ENCODE data around the gene SDK1. TPM values are rescaled to one million over a fixed set of nuclear protein-coding genes. Genes with fewer than 3 reads are reported as not detected.

SDK1 gene
- total RNA-seq, 1 donor, result 0.36 TPM

DNA sequence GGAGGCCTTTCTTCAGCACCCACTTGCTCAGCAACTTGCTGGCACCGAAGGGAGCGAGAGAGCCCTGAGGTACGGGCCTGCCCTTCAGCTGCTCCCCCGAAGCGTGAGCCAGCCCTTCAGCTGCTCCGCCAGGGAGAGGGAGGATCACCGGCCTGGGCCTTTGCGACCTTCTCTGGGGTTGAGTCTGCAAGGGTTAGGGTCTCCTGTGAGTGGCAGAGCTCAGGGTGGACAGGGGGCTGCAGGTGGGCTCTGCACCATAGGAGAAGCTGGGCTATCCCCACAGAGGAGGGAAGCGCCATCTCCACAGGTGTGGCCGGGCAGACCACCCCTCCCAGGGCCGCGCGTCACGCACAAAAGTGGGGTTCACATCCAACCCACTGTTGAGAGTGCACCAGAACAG lies 890.5 kb downstream of the SDK1 start:
- no peak overlapping the region for H2AFZ ChIP-seq (ENCODE audit: low read length)
- H3K27me3 ChIP-seq (ENCODE audit: insufficient read depth, low read length), result no peaks in the 10 kb centered on the region
- no peaks in the 10 kb centered on the region for H3K36me3 ChIP-seq (ENCODE audit: insufficient read depth, low read length)
- no peaks in the 10 kb centered on the region for H3K9me3 ChIP-seq (ENCODE audit: low read depth, low read length)
- no peak overlapping the region for H3K4me2 ChIP-seq (ENCODE audit: insufficient read depth, low read length)
- H3K79me2 ChIP-seq (ENCODE audit: insufficient read depth, low read length), result no peaks in the 10 kb centered on the region
- TF ChIP-seq, protein P1, sequence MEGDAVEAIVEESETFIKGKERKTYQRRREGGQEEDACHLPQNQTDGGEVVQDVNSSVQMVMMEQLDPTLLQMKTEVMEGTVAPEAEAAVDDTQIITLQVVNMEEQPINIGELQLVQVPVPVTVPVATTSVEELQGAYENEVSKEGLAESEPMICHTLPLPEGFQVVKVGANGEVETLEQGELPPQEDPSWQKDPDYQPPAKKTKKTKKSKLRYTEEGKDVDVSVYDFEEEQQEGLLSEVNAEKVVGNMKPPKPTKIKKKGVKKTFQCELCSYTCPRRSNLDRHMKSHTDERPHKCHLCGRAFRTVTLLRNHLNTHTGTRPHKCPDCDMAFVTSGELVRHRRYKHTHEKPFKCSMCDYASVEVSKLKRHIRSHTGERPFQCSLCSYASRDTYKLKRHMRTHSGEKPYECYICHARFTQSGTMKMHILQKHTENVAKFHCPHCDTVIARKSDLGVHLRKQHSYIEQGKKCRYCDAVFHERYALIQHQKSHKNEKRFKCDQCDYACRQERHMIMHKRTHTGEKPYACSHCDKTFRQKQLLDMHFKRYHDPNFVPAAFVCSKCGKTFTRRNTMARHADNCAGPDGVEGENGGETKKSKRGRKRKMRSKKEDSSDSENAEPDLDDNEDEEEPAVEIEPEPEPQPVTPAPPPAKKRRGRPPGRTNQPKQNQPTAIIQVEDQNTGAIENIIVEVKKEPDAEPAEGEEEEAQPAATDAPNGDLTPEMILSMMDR (IDR thresholded peaks at IDR 0.05; ENCODE audit: extremely low read depth, low read depth, low read length), result no peak
- H4K20me1 ChIP-seq (ENCODE audit: insufficient read depth, low read length), result no peaks in the 10 kb centered on the region
- DNase-seq (ENCODE audit: insufficient read length, low spot score, missing footprints), result no peak
- H3K27ac ChIP-seq (ENCODE audit: low read depth, low read length), result no peak overlapping the region
- H3K4me3 ChIP-seq (ENCODE audit: insufficient read depth, low read length), result no peak overlapping the region
- no peaks in the 10 kb centered on the region for H3K4me1 ChIP-seq (ENCODE audit: insufficient read depth, low read length)

DNA sequence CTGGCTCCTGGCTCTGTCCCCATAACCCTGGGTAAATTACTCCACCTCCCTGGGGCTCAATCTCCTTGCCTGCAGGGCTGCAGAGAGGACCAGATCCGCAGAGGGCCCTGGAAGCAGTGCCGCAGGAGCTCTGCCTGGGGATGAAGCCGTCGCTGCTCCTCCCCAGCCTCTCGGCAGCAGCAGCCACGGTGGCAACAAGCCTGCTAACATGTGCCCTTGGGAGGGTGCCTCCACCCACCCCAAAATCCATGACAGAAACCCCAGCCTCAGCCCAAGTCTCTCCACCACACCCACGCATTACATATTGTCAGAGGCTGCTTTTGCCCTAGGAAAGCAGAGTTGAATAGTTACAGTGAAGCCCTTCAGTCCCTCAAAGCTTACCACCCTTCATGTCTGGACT lies 894.6 kb downstream of the SDK1 start:
- DNase-seq (ENCODE audit: insufficient read length, low spot score, missing footprints), result no peak
- H3K9me3 ChIP-seq (ENCODE audit: low read depth, low read length), result no peaks in the 10 kb centered on the region
- TF ChIP-seq, protein P1 (IDR thresholded peaks at IDR 0.05; ENCODE audit: extremely low read depth, low read depth, low read length), result no peak
- H4K20me1 ChIP-seq (ENCODE audit: insufficient read depth, low read length), result no peaks in the 10 kb centered on the region
- H3K4me2 ChIP-seq (ENCODE audit: insufficient read depth, low read length), result no peak overlapping the region
- no peaks in the 10 kb centered on the region for H3K27me3 ChIP-seq (ENCODE audit: insufficient read depth, low read length)
- no peak overlapping the region for H3K4me3 ChIP-seq (ENCODE audit: insufficient read depth, low read length)
- no peak overlapping the region for H3K27ac ChIP-seq (ENCODE audit: low read depth, low read length)
- no peaks in the 10 kb centered on the region for H3K36me3 ChIP-seq (ENCODE audit: insufficient read depth, low read length)
- H2AFZ ChIP-seq (ENCODE audit: low read length), result no peak overlapping the region
- H3K4me1 ChIP-seq (ENCODE audit: insufficient read depth, low read length), result no peaks in the 10 kb centered on the region
- no peaks in the 10 kb centered on the region for H3K79me2 ChIP-seq (ENCODE audit: insufficient read depth, low read length)

DNA sequence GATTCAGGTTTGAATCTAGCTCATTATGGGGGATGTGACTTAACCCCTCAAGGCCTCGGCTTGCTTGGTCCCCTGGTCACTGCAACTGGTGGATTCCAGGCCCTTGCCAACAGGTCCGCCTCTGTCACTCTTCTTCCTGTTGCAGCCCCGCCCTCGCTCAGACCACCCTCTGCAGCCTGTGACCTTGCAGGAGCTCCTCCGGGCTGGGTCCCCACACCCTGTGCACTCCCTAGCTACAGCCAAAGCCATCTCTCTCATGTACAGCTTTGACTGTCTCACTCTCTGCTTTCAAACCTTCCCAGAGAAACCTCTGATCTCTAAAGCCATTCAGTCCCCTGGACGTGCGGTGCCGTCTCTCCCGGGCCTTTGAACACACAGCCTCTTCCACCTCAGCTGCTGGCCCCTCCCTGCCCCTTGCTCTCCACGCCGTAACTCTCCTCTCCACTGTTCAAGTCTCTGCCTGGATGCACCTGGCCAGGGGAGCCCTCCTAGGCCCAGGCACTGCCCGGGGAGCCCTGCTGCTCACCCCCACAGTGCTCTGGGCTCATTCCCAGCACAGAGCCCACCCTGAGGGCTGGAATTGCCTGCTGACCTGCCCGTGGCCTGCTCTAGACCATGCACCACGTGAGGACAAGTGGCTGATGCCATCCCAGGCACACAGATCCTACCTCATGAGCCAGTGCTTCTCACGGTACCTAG lies 895.2 kb downstream of the SDK1 start:
- Histone ChIP-seq H3K4me2 (ENCODE audit: insufficient read depth, low read length) (no peak overlapping the region), H3K4me3 (ENCODE audit: insufficient read depth, low read length) (no peak overlapping the region), H3K27ac (ENCODE audit: low read depth, low read length) (no peak overlapping the region), H3K36me3 (ENCODE audit: insufficient read depth, low read length) (no peaks in the 10 kb centered on the region), H3K9me3 (ENCODE audit: low read depth, low read length) (no peaks in the 10 kb centered on the region), H3K27me3 (ENCODE audit: insufficient read depth, low read length) (no peaks in the 10 kb centered on the region), H4K20me1 (ENCODE audit: insufficient read depth, low read length) (no peaks in the 10 kb centered on the region), H3K4me1 (ENCODE audit: insufficient read depth, low read length) (no peaks in the 10 kb centered on the region), H3K79me2 (ENCODE audit: insufficient read depth, low read length) (no peaks in the 10 kb centered on the region), H2AFZ (ENCODE audit: low read length) (no peak overlapping the region)
- TF ChIP-seq, protein P1 (IDR thresholded peaks at IDR 0.05; ENCODE audit: extremely low read depth, low read depth, low read length), result no peak
- no peak for DNase-seq (ENCODE audit: insufficient read length, low spot score, missing footprints)

DNA sequence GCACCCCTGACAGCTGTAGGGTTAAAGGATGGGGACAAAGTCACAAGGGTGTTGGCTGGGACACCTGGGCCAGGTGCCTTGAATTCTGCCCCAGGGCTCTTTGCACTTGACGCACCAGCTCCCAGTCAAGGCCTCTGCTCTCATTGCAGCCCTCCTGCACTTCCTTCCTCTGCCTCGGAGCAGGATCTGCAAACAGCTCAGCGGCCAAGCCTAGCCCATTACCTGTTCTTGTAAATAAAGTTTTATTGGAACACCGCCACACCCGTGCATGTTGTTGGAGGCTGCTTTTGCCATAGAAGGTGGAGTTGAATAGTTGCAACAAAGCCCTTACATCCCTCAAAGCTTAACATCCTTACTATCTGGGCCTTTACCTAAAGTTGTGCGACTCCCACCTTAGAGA lies 897.2 kb downstream of the SDK1 start:
- Histone ChIP-seq H3K27ac (ENCODE audit: low read depth, low read length) (no peak overlapping the region), H3K4me1 (ENCODE audit: insufficient read depth, low read length) (no peaks in the 10 kb centered on the region), H3K79me2 (ENCODE audit: insufficient read depth, low read length) (no peaks in the 10 kb centered on the region), H2AFZ (ENCODE audit: low read length) (no peak overlapping the region), H4K20me1 (ENCODE audit: insufficient read depth, low read length) (no peaks in the 10 kb centered on the region), H3K9me3 (ENCODE audit: low read depth, low read length) (no peaks in the 10 kb centered on the region), H3K4me3 (ENCODE audit: insufficient read depth, low read length) (no peak overlapping the region), H3K4me2 (ENCODE audit: insufficient read depth, low read length) (no peak overlapping the region), H3K27me3 (ENCODE audit: insufficient read depth, low read length) (no peaks in the 10 kb centered on the region), H3K36me3 (ENCODE audit: insufficient read depth, low read length) (no peaks in the 10 kb centered on the region)
- DNase-seq (ENCODE audit: insufficient read length, low spot score, missing footprints), result no peak
- TF ChIP-seq, protein P1 (IDR thresholded peaks at IDR 0.05; ENCODE audit: extremely low read depth, low read depth, low read length), result no peak

All from osteoblast (primary cell).